GM12875 (cell line): ENCODE results near the gene HOXA4.

ENCODE experiments used
- H3K4me3 ChIP-seq: one replicate; pipeline ENCODE4 v1.5.1; 2011; ENCODE audit warnings: low read depth, low read length, control low read depth
- CTCF ChIP-seq: IDR thresholded peaks from 2 replicates; pipeline ENCODE4 v1.5.1; 2011; ENCODE audit warnings: low read depth, mild to moderate bottlenecking, control low read depth, inconsistent platforms, low read length, moderate library complexity, borderline replicate concordance; ENCODE audit not compliant: insufficient read depth

The HOXA4 gene

GRCh38 chr7:27176524-27176845, 45.9 kb upstream of the HOXA4 start:
- TF ChIP-seq CTCF = no peak
- H3K4me3 ChIP-seq = no peak overlapping the region

GRCh38 chr7:27175626-27176523, 45.3 kb upstream of the HOXA4 start:
- TF ChIP-seq CTCF = no peak

GRCh38 chr7:27174874-27175625, 44.5 kb upstream of the HOXA4 start:
- no peak overlapping the region for H3K4me3 ChIP-seq
- TF ChIP-seq CTCF = no peak

More at GRCh38 chr7:27175626-27176523, 45.3 kb upstream of the HOXA4 start:
- H3K4me3 ChIP-seq = no peak overlapping the region

GRCh38 chr7:27173956-27174873, 43.7 kb upstream of the HOXA4 start, which contains the start of gene HOXA10:
Gene HOXA10, minus strand, starts transcription at chr7:27174320. Its CDS starts 14 bp downstream, at chr7:27174306.
- no peak within 1 kb of the TSS for H3K4me3 ChIP-seq
- no peak for TF ChIP-seq CTCF

- H3K4me3 ChIP-seq = no peak overlapping the region
- TF ChIP-seq CTCF = no peak
Measured at GRCh38 chr7:27173511-27173955, 43.0 kb upstream of the HOXA4 start.

- TF ChIP-seq CTCF = no peak
- no peak overlapping the region for H3K4me3 ChIP-seq
Measured at GRCh38 chr7:27172823-27173510, 42.4 kb upstream of the HOXA4 start.
